Mucosa of rectum (tissue), 2 donors: Measurements from ENCODE around the gene EBLN2.

Experiments
- H3K27ac ChIP-seq, 2 donors: one replicate each; pipeline ENCODE4 v1.7.0; 2013; ENCODE audit warnings: inconsistent platforms in 2 of 2, low read depth in 2 of 2, low read length in 2 of 2
- H3K27me3 ChIP-seq, 2 donors: one replicate each; pipeline ENCODE4 v1.7.0; 2013; ENCODE audit warnings: low read length in 2 of 2; ENCODE audit not compliant: control insufficient read depth in 2 of 2, insufficient read depth in 2 of 2
- H3K36me3 ChIP-seq, 2 donors: one replicate each; pipeline ENCODE4 v1.7.0; 2013; ENCODE audit warnings: low read length in 2 of 2; ENCODE audit not compliant: control insufficient read depth in 2 of 2, insufficient read depth in 2 of 2
- H3K4me1 ChIP-seq, 2 donors: one replicate each; pipeline ENCODE4 v1.7.0; 2013; ENCODE audit warnings: low read length in 2 of 2, mild to moderate bottlenecking in 1 of 2; ENCODE audit not compliant: control insufficient read depth in 2 of 2, insufficient read depth in 2 of 2
- H3K4me3 ChIP-seq, 2 donors: one replicate each; pipeline ENCODE4 v1.7.0; 2013; ENCODE audit warnings: low read length in 2 of 2
- H3K9ac ChIP-seq, 2 donors: one replicate each; pipeline ENCODE4 v1.7.0; 2013; ENCODE audit warnings: low read length in 2 of 2, low read depth in 1 of 2, mild to moderate bottlenecking in 1 of 2
- H3K9me3 ChIP-seq, 2 donors: one replicate each; pipeline ENCODE4 v1.7.0; 2013; ENCODE audit warnings: low read length in 2 of 2; ENCODE audit not compliant: control insufficient read depth in 2 of 2
- donor health status: healthy.
- donor health status: Normal muscosa, but diverticular disease.

The EBLN2 gene

GRCh38 chr3:73074781-73075180, 13.3 kb downstream of the EBLN2 start:
- no peak overlapping the region for H3K4me3 ChIP-seq

GRCh38 chr3:73080216-73080966, 18.9 kb downstream of the EBLN2 start:
- no peak overlapping the region for H3K27ac ChIP-seq
- H3K9ac ChIP-seq, result no peak overlapping the region
- no peak overlapping the region for H3K4me3 ChIP-seq
- no peaks in the 10 kb centered on the region for H3K4me1 ChIP-seq
- H3K36me3 ChIP-seq, result no peaks in the 10 kb centered on the region
- no peaks in the 10 kb centered on the region for H3K9me3 ChIP-seq
- no peaks in the 10 kb centered on the region for H3K27me3 ChIP-seq

More at GRCh38 chr3:73074781-73075180, 13.3 kb downstream of the EBLN2 start:
- Histone ChIP-seq H3K9ac (no peak overlapping the region), H3K9me3 (no peaks in the 10 kb centered on the region), H3K27ac (no peak overlapping the region), H3K27me3 (no peaks in the 10 kb centered on the region), H3K36me3 (no peaks in the 10 kb centered on the region), H3K4me1 (no peaks in the 10 kb centered on the region)

GRCh38 chr3:73081140-73081539, 19.7 kb downstream of the EBLN2 start:
- Histone ChIP-seq H3K27me3 (no peaks in the 10 kb centered on the region), H3K27ac (no peak overlapping the region), H3K4me3 (no peak overlapping the region), H3K9me3 (no peaks in the 10 kb centered on the region), H3K9ac (no peak overlapping the region), H3K36me3 (no peaks in the 10 kb centered on the region), H3K4me1 (no peaks in the 10 kb centered on the region)

GRCh38 chr3:73084170-73084569, 22.7 kb downstream of the EBLN2 start:
- no peaks in the 10 kb centered on the region for H3K4me1 ChIP-seq
- H3K36me3 ChIP-seq, result no peaks in the 10 kb centered on the region

GRCh38 chr3:73086071-73086494, 24.6 kb downstream of the EBLN2 start:
- H3K27ac ChIP-seq, result no peak overlapping the region

More at GRCh38 chr3:73084170-73084569, 22.7 kb downstream of the EBLN2 start:
- Histone ChIP-seq H3K9me3 (no peaks in the 10 kb centered on the region), H3K9ac (no peak overlapping the region), H3K27ac (no peak overlapping the region), H3K27me3 (no peaks in the 10 kb centered on the region), H3K4me3 (no peak overlapping the region)

GRCh38 chr3:73094129-73094528, 32.7 kb downstream of the EBLN2 start:
- H3K9me3 ChIP-seq, result no peaks in the 10 kb centered on the region
- H3K27ac ChIP-seq, result no peak overlapping the region
- no peak overlapping the region for H3K4me3 ChIP-seq
- H3K27me3 ChIP-seq, result no peaks in the 10 kb centered on the region
- no peaks in the 10 kb centered on the region for H3K4me1 ChIP-seq
- H3K9ac ChIP-seq, result no peak overlapping the region
- H3K36me3 ChIP-seq, result no peaks in the 10 kb centered on the region

More at GRCh38 chr3:73086071-73086494, 24.6 kb downstream of the EBLN2 start:
- Histone ChIP-seq H3K4me1 (no peaks in the 10 kb centered on the region), H3K9ac (no peak overlapping the region), H3K4me3 (no peak overlapping the region), H3K36me3 (no peaks in the 10 kb centered on the region), H3K27me3 (no peaks in the 10 kb centered on the region), H3K9me3 (no peaks in the 10 kb centered on the region)

- no peaks in the 10 kb centered on the region for H3K36me3 ChIP-seq
- no peak overlapping the region for H3K27ac ChIP-seq
- no peak overlapping the region for H3K9ac ChIP-seq
- no peak overlapping the region for H3K4me3 ChIP-seq
- no peaks in the 10 kb centered on the region for H3K9me3 ChIP-seq
- no peaks in the 10 kb centered on the region for H3K27me3 ChIP-seq
- H3K4me1 ChIP-seq, result no peaks in the 10 kb centered on the region
These were observed 33.5 kb downstream of the EBLN2 start for GRCh38 chr3:73094951-73095350.

- Histone ChIP-seq H3K9ac (no peak overlapping the region), H3K4me1 (no peaks in the 10 kb centered on the region), H3K27me3 (no peaks in the 10 kb centered on the region), H3K27ac (no peak overlapping the region), H3K4me3 (no peak overlapping the region), H3K9me3 (no peaks in the 10 kb centered on the region), H3K36me3 (no peaks in the 10 kb centered on the region)
These were observed 34.7 kb downstream of the EBLN2 start for GRCh38 chr3:73096169-73096568.

- Histone ChIP-seq H3K9ac (no peak overlapping the region), H3K4me3 (no peak overlapping the region), H3K36me3 (no peaks in the 10 kb centered on the region), H3K27me3 (no peaks in the 10 kb centered on the region), H3K27ac (no peak overlapping the region), H3K9me3 (no peaks in the 10 kb centered on the region), H3K4me1 (no peaks in the 10 kb centered on the region)
These were observed 36.6 kb downstream of the EBLN2 start for GRCh38 chr3:73098026-73098425.

GRCh38 chr3:73098873-73099272, 37.4 kb downstream of the EBLN2 start:
- Histone ChIP-seq H3K9ac (no peak overlapping the region), H3K36me3 (no peaks in the 10 kb centered on the region), H3K9me3 (no peaks in the 10 kb centered on the region), H3K4me1 (no peaks in the 10 kb centered on the region), H3K27ac (no peak overlapping the region), H3K4me3 (no peak overlapping the region), H3K27me3 (no peaks in the 10 kb centered on the region)
